Measurements from ENCODE around the gene PRUNE2.
A peak's percentile ranks its signal among the peaks of the same experiment; 100 is the strongest.

The PRUNE2 gene

GRCh38 chr9:76916231-76916630 lies 10.3 kb upstream of the PRUNE2 start:
- DNase-seq: no peak
- Histone ChIP-seq H3K4me2 (ENCODE audit: low read length, poor library complexity, severe bottlenecking) (no peak overlapping the region), H3K36me3 (ENCODE audit: control insufficient read depth in 1 of 2, insufficient read depth in 2 of 2, low read depth in 1 of 2, low read length in 2 of 2) (no peaks in the 10 kb centered on the region), H3K4ac (ENCODE audit: low read depth in 1 of 2, low read length in 2 of 2) (no peak overlapping the region), H3K18ac (ENCODE audit: low read depth in 1 of 2, low read length in 2 of 2) (no peak overlapping the region), H3K27me3 (ENCODE audit: control insufficient read depth in 1 of 2, insufficient read depth in 1 of 2, low read length in 2 of 2) (no peaks in the 10 kb centered on the region), H3K14ac (ENCODE audit: low read length in 2 of 2) (no peak overlapping the region), H3K79me1 (replicated peaks; ENCODE audit: low read length, poor library complexity, severe bottlenecking) (no peaks in the 10 kb centered on the region), H4K91ac (ENCODE audit: low read length) (no peak overlapping the region), H3K4me1 (ENCODE audit: control insufficient read depth, insufficient read depth, low read depth, low read length) (peaks cover 5% of the 10 kb centered on the region), H2BK12ac (ENCODE audit: low read length in 2 of 2) (no peak overlapping the region), H2BK120ac (ENCODE audit: low read depth, low read length) (no peak overlapping the region), H2AK5ac (ENCODE audit: low read length, severe bottlenecking) (no peak overlapping the region), H3K9ac (ENCODE audit: low read length) (no peak overlapping the region), H3K4me3 (ENCODE audit: insufficient read depth in 1 of 2, low read depth in 1 of 2, low read length in 2 of 2) (no peak overlapping the region), H2AFZ (ENCODE audit: low read depth, low read length) (no peak overlapping the region), H2BK15ac (ENCODE audit: low read depth, poor library complexity, severe bottlenecking) (no peak overlapping the region), H3K27ac (ENCODE audit: low read length, poor library complexity, severe bottlenecking) (no peak overlapping the region), H4K8ac (ENCODE audit: low read length) (no peak overlapping the region), H3K9me3 (ENCODE audit: control insufficient read depth, low read length) (no peaks in the 10 kb centered on the region), H2BK5ac (ENCODE audit: low read depth, low read length, poor library complexity, severe bottlenecking) (no peak overlapping the region), H3K23ac (ENCODE audit: low read length in 2 of 2) (no peak overlapping the region)
- 68% methylated on average over 4 of the region's 4 CpGs for WGBS

GRCh38 chr9:76913467-76913866 lies 7.6 kb upstream of the PRUNE2 start:
- H2AK5ac ChIP-seq (ENCODE audit: low read length, severe bottlenecking): peak overlapping the region; percentile 63
- H3K27me3 ChIP-seq (ENCODE audit: control insufficient read depth in 1 of 2, insufficient read depth in 1 of 2, low read length in 2 of 2): no peaks in the 10 kb centered on the region
- no peak overlapping the region for H3K23ac ChIP-seq (ENCODE audit: low read length in 2 of 2)
- no peak overlapping the region for H3K9ac ChIP-seq (ENCODE audit: low read length)
- H3K36me3 ChIP-seq (ENCODE audit: control insufficient read depth in 1 of 2, insufficient read depth in 2 of 2, low read depth in 1 of 2, low read length in 2 of 2): no peaks in the 10 kb centered on the region
- no peak overlapping the region for H2BK12ac ChIP-seq (ENCODE audit: low read length in 2 of 2)
- H2BK15ac ChIP-seq (ENCODE audit: low read depth, poor library complexity, severe bottlenecking): no peak overlapping the region
- no peak overlapping the region for H2AFZ ChIP-seq (ENCODE audit: low read depth, low read length)
- no peak overlapping the region for H2BK120ac ChIP-seq (ENCODE audit: low read depth, low read length)
- no peak overlapping the region for H3K4me3 ChIP-seq (ENCODE audit: insufficient read depth in 1 of 2, low read depth in 1 of 2, low read length in 2 of 2)
- peaks cover 5% of the 10 kb centered on the region for H3K4me1 ChIP-seq (ENCODE audit: control insufficient read depth, insufficient read depth, low read depth, low read length)
- H3K9me3 ChIP-seq (ENCODE audit: control insufficient read depth, low read length): no peaks in the 10 kb centered on the region
- H3K14ac ChIP-seq (ENCODE audit: low read length in 2 of 2): no peak overlapping the region
- no peak overlapping the region for H3K4me2 ChIP-seq (ENCODE audit: low read length, poor library complexity, severe bottlenecking)
- no peaks in the 10 kb centered on the region for H3K79me1 ChIP-seq (replicated peaks; ENCODE audit: low read length, poor library complexity, severe bottlenecking)
- H4K91ac ChIP-seq (ENCODE audit: low read length): no peak overlapping the region
- H2BK5ac ChIP-seq (ENCODE audit: low read depth, low read length, poor library complexity, severe bottlenecking): no peak overlapping the region
- H3K4ac ChIP-seq (ENCODE audit: low read depth in 1 of 2, low read length in 2 of 2): no peak overlapping the region
- H3K27ac ChIP-seq (ENCODE audit: low read length, poor library complexity, severe bottlenecking): no peak overlapping the region
- 63% methylated on average over 1 of the region's 2 CpGs for WGBS
- H3K18ac ChIP-seq (ENCODE audit: low read depth in 1 of 2, low read length in 2 of 2): no peak overlapping the region
- no peak for DNase-seq
- no peak overlapping the region for H4K8ac ChIP-seq (ENCODE audit: low read length)

GRCh38 chr9:76912636-76913275 lies 6.8 kb upstream of the PRUNE2 start:
- Histone ChIP-seq H3K23ac (ENCODE audit: low read length in 2 of 2) (no peak overlapping the region), H3K4ac (ENCODE audit: low read depth in 1 of 2, low read length in 2 of 2) (no peak overlapping the region), H3K27ac (ENCODE audit: low read length, poor library complexity, severe bottlenecking) (peak overlapping the region; percentile 79), H3K14ac (ENCODE audit: low read length in 2 of 2) (no peak overlapping the region), H4K8ac (ENCODE audit: low read length) (no peak overlapping the region), H3K18ac (ENCODE audit: low read depth in 1 of 2, low read length in 2 of 2) (no peak overlapping the region), H3K9me3 (ENCODE audit: control insufficient read depth, low read length) (no peaks in the 10 kb centered on the region), H3K36me3 (ENCODE audit: control insufficient read depth in 1 of 2, insufficient read depth in 2 of 2, low read depth in 1 of 2, low read length in 2 of 2) (no peaks in the 10 kb centered on the region), H3K27me3 (ENCODE audit: control insufficient read depth in 1 of 2, insufficient read depth in 1 of 2, low read length in 2 of 2) (no peaks in the 10 kb centered on the region), H4K91ac (ENCODE audit: low read length) (no peak overlapping the region), H2BK15ac (ENCODE audit: low read depth, poor library complexity, severe bottlenecking) (no peak overlapping the region), H3K4me3 (ENCODE audit: insufficient read depth in 1 of 2, low read depth in 1 of 2, low read length in 2 of 2) (no peak overlapping the region), H3K4me2 (ENCODE audit: low read length, poor library complexity, severe bottlenecking) (no peak overlapping the region), H3K9ac (ENCODE audit: low read length) (no peak overlapping the region), H3K4me1 (ENCODE audit: control insufficient read depth, insufficient read depth, low read depth, low read length) (peaks cover 5% of the 10 kb centered on the region), H3K79me1 (replicated peaks; ENCODE audit: low read length, poor library complexity, severe bottlenecking) (no peaks in the 10 kb centered on the region), H2BK5ac (ENCODE audit: low read depth, low read length, poor library complexity, severe bottlenecking) (no peak overlapping the region), H2AFZ (ENCODE audit: low read depth, low read length) (no peak overlapping the region), H2AK5ac (ENCODE audit: low read length, severe bottlenecking) (no peak overlapping the region), H2BK120ac (ENCODE audit: low read depth, low read length) (no peak overlapping the region), H2BK12ac (ENCODE audit: low read length in 2 of 2) (no peak overlapping the region)
- whole genome bisulfite sequencing: 59% methylated on average over 6 of the region's 6 CpGs
- DNase-seq: peak; percentile 9

- Histone ChIP-seq H3K4me1 (ENCODE audit: control insufficient read depth, insufficient read depth, low read depth, low read length) (peaks cover 5% of the 10 kb centered on the region), H4K91ac (ENCODE audit: low read length) (no peak overlapping the region), H2BK5ac (ENCODE audit: low read depth, low read length, poor library complexity, severe bottlenecking) (no peak overlapping the region), H2AFZ (ENCODE audit: low read depth, low read length) (no peak overlapping the region), H2BK12ac (ENCODE audit: low read length in 2 of 2) (no peak overlapping the region), H3K36me3 (ENCODE audit: control insufficient read depth in 1 of 2, insufficient read depth in 2 of 2, low read depth in 1 of 2, low read length in 2 of 2) (no peaks in the 10 kb centered on the region), H3K23ac (ENCODE audit: low read length in 2 of 2) (no peak overlapping the region), H2AK5ac (ENCODE audit: low read length, severe bottlenecking) (no peak overlapping the region), H3K4me3 (ENCODE audit: insufficient read depth in 1 of 2, low read depth in 1 of 2, low read length in 2 of 2) (no peak overlapping the region), H4K8ac (ENCODE audit: low read length) (no peak overlapping the region), H3K4ac (ENCODE audit: low read depth in 1 of 2, low read length in 2 of 2) (no peak overlapping the region), H3K9ac (ENCODE audit: low read length) (no peak overlapping the region), H3K18ac (ENCODE audit: low read depth in 1 of 2, low read length in 2 of 2) (no peak overlapping the region), H3K9me3 (ENCODE audit: control insufficient read depth, low read length) (no peaks in the 10 kb centered on the region), H2BK120ac (ENCODE audit: low read depth, low read length) (no peak overlapping the region), H3K79me1 (replicated peaks; ENCODE audit: low read length, poor library complexity, severe bottlenecking) (no peaks in the 10 kb centered on the region), H3K4me2 (ENCODE audit: low read length, poor library complexity, severe bottlenecking) (no peak overlapping the region), H3K27me3 (ENCODE audit: control insufficient read depth in 1 of 2, insufficient read depth in 1 of 2, low read length in 2 of 2) (no peaks in the 10 kb centered on the region), H3K27ac (ENCODE audit: low read length, poor library complexity, severe bottlenecking) (no peak overlapping the region), H2BK15ac (ENCODE audit: low read depth, poor library complexity, severe bottlenecking) (no peak overlapping the region), H3K14ac (ENCODE audit: low read length in 2 of 2) (no peak overlapping the region)
- DNase-seq: no peak
- no CpG with 5 or more reads among the region's 1 CpG for WGBS
Measured at GRCh38 chr9:76911971-76912370, 6.1 kb upstream of the PRUNE2 start.
